Measurements from ENCODE around the gene PECR. TPM values are rescaled to one million over a fixed set of nuclear protein-coding genes. Genes with fewer than 3 reads are reported as not detected.

Gene PECR
- total and polyA plus RNA-seq, 12 donors: 2.0 to 6.6 (median 4.1) TPM

DNA sequence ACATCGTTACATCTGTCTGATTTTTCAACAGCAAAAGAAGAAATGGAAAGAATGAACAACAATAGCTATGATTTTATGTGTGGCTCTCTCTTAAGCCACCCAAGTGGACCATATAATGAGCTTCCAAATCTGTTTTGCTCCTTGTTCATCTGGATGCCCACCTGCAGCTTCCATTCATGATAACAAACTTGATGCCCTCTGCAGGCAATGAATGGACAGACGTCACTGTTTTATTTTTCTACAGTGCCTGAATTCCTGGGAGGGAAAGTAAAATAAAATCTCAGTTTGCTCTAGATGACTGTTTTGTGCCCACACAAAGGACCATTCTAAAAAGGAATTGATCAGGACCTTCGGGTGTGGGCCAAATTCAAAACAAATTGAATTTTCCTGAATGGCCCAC, 73.2 kb downstream of the PECR start:
- Histone ChIP-seq H3K36me3 (no peaks in the 10 kb centered on the region), H3K4me3 (no peak overlapping the region), H3K9me3 (no peaks in the 10 kb centered on the region), H3K27me3 (no peaks in the 10 kb centered on the region), H3K4me1 (peaks cover 0 to 27% (median 6%) of the 10 kb centered on the region in 9 donors), H3K27ac (no peak overlapping the region)
- ATAC-seq (no peak), DNase-seq (no peak)
- intact Hi-C loops (cut with DNase I): no loop called here
- TF ChIP-seq, protein P1, sequence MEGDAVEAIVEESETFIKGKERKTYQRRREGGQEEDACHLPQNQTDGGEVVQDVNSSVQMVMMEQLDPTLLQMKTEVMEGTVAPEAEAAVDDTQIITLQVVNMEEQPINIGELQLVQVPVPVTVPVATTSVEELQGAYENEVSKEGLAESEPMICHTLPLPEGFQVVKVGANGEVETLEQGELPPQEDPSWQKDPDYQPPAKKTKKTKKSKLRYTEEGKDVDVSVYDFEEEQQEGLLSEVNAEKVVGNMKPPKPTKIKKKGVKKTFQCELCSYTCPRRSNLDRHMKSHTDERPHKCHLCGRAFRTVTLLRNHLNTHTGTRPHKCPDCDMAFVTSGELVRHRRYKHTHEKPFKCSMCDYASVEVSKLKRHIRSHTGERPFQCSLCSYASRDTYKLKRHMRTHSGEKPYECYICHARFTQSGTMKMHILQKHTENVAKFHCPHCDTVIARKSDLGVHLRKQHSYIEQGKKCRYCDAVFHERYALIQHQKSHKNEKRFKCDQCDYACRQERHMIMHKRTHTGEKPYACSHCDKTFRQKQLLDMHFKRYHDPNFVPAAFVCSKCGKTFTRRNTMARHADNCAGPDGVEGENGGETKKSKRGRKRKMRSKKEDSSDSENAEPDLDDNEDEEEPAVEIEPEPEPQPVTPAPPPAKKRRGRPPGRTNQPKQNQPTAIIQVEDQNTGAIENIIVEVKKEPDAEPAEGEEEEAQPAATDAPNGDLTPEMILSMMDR (IDR thresholded peaks at IDR 0.05): no peak
- WGBS, 2 donors: 91 to 94% methylated on average over 3 of the region's 3 CpGs

- no peaks in the 10 kb centered on the region for H3K9me3 ChIP-seq
- no peak for DNase-seq
- intact Hi-C loops (cut with DNase I): no loop called here
Observed at GRCh38 chr2:216006164-216006663, 75.4 kb downstream of the PECR start.

DNA sequence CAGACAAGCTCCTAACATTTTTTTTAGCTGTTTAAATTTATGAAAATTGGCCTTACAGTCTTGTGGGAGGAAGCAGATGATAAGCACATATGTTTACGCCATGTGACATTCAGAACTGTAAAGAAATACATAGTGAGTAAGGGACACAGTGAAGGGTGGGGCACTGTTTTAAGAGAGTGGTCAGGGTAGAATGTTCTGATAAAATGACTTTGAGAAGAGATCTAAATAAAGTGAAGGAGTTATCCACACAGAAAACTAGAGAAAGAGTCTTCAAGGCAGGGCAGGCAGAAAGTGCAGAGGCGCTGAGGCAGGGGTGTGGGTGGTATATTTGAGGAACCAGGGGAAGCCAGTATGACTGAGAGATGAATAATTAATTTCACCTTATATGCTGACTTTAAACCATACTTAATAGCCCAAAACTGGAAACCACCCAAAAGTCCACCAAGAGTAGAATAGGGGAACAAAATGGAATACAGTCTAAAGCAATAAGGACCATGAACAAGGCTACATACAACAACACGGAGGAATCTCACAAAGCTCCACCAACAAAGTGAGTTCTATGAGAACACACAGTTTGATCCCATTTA, 76.8 kb downstream of the PECR start:
- DNase-seq: no peak

More at GRCh38 chr2:216006164-216006663, 75.4 kb downstream of the PECR start:
- Histone ChIP-seq H3K27ac (no peak overlapping the region), H3K4me1 (peaks cover 0 to 20% (median 0%) of the 10 kb centered on the region in 9 donors), H3K4me3 (no peak overlapping the region), H3K36me3 (no peaks in the 10 kb centered on the region), H3K27me3 (no peaks in the 10 kb centered on the region)
- WGBS, 2 donors: 54 to 58% methylated on average over 10 of the region's 10 CpGs
- TF ChIP-seq, protein P1 (IDR thresholded peaks at IDR 0.05): no peak
- ATAC-seq: no peak

GRCh38 chr2:216003876-216004696, 77.5 kb downstream of the PECR start:
- Histone ChIP-seq H3K4me3 (no peak overlapping the region), H3K27me3 (no peaks in the 10 kb centered on the region), H3K27ac (no peak overlapping the region), H3K4me1 (peaks cover 0 to 20% (median 0%) of the 10 kb centered on the region in 9 donors), H3K36me3 (no peaks in the 10 kb centered on the region), H3K9me3 (no peaks in the 10 kb centered on the region)
- DNase-seq: no peak
- TF ChIP-seq, protein P1 (IDR thresholded peaks at IDR 0.05): no peak
- ATAC-seq: no peak
- intact Hi-C loops (cut with DNase I): no loop called here
- WGBS, 2 donors: 88 to 91% methylated on average over 6 of the region's 6 CpGs

More for the DNA sequence above, 76.8 kb downstream of the PECR start:
- no peak overlapping the region for H3K27ac ChIP-seq
- peaks cover 0 to 20% (median 0%) of the 10 kb centered on the region in 9 donors for H3K4me1 ChIP-seq
- no peaks in the 10 kb centered on the region for H3K27me3 ChIP-seq
- intact Hi-C loops (cut with DNase I): no loop called here
- no peaks in the 10 kb centered on the region for H3K36me3 ChIP-seq
- TF ChIP-seq, protein P1 (IDR thresholded peaks at IDR 0.05): no peak
- no peak overlapping the region for H3K4me3 ChIP-seq
- WGBS, 2 donors: 92% methylated on average over 3 of the region's 3 CpGs
- ATAC-seq: no peak
- no peaks in the 10 kb centered on the region for H3K9me3 ChIP-seq
